Astrocyte (in vitro differentiated cells and primary cell): ENCODE measurements around the gene SFMBT2.

Source experiments
- EZH2 ChIP-seq: IDR thresholded peaks from 2 replicates; pipeline ENCODE4 v1.6.1; 2012; ENCODE audit warnings: mild to moderate bottlenecking, low read length, inconsistent platforms; ENCODE audit not compliant: insufficient read depth
- TF ChIP-seq, protein P1 (sequence below): IDR thresholded peaks from 2 replicates; pipeline ENCODE4 v1.5.1; 2011; ENCODE audit warnings: low read depth, mild to moderate bottlenecking, inconsistent platforms, low read length, moderate library complexity; ENCODE audit not compliant: insufficient read depth

DNA sequence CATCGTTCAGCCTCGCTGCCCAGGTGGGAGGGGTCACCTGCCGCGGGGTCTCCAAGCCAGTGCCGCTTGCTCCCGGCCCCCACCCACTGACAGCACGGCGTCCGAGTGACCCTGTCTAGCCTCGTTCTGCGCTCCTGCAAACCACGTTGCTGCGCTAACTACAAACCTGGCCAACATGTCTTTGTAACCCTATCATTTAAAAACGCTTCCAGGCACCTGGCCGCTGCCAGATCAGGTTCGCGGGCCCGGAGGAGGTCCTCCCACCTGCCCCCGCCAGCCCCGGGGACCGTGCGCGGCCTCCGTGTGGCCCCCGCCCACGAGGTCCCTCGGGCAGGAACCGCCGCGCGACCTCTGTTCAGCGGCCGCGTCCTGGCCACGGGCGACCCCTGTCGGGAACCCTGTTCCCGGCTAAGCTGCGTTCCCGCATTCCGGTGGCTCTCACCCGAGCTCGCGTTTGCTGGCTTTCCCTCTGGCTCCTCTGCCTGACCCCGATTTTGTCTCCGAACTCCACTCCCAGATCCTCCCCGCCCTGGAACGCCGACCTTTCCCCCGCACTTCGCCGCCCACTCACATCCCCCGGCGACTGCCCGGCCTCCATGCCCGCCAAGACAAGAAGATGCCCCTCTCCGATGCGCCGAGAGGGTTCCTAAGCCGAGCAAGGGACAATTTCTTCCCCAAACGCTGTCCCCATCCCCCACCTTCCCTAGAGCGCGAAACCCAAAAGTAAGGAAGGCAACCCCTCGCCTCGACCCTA is 2.4 kb downstream of the SFMBT2 start:
- TF ChIP-seq EZH2 = no peak
- TF ChIP-seq, protein P1, sequence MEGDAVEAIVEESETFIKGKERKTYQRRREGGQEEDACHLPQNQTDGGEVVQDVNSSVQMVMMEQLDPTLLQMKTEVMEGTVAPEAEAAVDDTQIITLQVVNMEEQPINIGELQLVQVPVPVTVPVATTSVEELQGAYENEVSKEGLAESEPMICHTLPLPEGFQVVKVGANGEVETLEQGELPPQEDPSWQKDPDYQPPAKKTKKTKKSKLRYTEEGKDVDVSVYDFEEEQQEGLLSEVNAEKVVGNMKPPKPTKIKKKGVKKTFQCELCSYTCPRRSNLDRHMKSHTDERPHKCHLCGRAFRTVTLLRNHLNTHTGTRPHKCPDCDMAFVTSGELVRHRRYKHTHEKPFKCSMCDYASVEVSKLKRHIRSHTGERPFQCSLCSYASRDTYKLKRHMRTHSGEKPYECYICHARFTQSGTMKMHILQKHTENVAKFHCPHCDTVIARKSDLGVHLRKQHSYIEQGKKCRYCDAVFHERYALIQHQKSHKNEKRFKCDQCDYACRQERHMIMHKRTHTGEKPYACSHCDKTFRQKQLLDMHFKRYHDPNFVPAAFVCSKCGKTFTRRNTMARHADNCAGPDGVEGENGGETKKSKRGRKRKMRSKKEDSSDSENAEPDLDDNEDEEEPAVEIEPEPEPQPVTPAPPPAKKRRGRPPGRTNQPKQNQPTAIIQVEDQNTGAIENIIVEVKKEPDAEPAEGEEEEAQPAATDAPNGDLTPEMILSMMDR = peak; percentile 5
